GM21526 (cell line): ENCODE data around the gene PLPP2.

Source experiments
- ATAC-seq: cut with Tn5 transposase; IDR thresholded peaks from one replicate; pipeline ENCODE4 v1.9.1; 2021; ENCODE audit warnings: moderate library complexity; ENCODE audit not compliant: unreplicated experiment, low FRiP score

Gene PLPP2

DNA sequence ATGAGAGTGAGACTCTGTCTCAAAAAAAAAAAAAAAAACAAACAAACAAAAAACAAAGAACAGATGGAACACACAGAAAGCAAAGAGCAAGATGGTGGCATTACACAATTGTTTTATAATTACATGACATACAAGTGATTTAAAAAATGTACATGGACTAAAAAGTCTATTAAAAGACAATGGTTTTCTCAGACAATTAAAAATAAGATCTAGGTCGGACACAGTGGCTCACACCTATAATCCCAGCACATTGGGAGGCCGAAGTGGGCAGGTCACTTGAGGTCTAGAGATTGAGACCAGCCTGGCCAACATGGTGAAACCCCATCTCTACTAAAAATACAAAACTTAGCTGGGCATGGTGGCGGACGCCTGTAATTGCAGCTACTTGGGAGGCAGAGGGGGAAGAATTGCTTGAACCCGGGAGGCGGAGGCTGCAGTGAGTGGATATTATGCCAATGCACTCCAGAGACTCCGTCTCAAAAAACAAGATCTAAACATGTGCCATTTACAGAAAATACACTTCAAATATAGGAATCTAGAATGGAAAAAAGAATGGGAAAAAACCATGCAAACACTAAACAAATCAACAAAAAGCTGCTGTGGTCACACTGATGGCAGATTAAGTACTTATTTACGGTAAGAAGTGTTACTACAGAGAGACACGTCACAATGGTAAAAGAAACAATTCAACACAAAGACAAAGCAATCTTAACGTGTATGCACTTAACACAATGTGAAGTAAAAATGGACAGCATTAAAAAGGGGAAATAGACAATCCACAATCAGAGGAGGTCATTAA lies 26.7 kb upstream of the PLPP2 start:
- ATAC-seq: no peak

DNA sequence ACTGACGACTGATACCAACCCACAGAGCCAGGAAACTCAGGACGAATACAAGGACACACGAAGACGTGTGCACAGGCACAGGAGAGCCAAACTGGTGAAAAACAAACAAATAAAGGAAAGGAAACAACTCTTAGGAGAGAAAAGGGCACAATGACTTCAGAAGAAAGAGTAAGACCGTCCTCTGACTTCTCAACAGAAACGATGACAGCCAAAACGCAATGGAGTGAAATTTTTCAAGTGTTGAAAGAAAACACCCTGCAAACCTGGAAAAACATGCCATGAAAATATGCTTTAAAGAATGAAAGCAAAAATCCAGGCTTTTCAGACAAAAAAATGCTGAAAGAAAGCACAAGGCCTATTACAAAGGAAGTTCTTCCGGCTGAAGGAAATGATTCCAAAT lies 24.6 kb upstream of the PLPP2 start:
- ATAC-seq: no peak

DNA sequence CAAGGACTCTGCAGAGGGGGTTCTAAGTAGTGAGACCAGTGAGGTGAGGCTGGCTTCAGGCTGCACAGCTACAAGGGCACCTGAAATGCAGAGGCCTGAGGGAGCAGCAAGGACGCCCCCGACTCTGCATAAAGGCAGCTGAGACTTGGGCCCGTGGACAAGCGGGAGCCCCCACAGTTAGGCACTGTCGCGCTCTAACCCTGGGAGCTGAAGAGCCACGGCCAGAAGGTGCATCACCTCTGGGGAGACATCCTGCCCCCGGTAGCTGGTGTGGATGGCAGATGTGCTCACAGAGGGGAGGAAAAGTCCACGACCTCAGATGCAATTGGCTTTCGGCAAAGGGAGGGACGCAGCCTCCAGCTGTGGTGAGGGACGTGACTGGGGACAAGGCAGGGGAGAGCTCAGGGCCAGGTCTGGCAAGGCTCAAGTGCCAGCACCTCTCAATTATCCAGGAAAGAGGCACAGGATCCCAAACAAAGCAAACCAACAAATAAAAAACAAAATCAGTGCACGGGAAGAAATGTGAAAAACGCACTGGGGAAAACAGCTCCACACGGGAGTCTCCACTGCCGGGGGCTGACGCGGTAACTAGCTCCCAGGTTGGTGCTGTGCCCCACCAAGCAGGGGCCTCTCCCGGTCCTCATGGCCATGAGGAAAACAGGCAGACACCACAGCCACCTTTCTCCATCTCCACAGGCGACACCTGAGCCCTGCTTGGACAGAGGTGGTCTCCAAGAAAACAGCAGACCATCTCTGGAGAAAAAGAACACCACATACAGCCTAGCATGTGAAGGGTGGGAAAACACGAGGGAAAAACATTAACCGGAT lies 23.0 kb upstream of the PLPP2 start:
- no peak for ATAC-seq

DNA sequence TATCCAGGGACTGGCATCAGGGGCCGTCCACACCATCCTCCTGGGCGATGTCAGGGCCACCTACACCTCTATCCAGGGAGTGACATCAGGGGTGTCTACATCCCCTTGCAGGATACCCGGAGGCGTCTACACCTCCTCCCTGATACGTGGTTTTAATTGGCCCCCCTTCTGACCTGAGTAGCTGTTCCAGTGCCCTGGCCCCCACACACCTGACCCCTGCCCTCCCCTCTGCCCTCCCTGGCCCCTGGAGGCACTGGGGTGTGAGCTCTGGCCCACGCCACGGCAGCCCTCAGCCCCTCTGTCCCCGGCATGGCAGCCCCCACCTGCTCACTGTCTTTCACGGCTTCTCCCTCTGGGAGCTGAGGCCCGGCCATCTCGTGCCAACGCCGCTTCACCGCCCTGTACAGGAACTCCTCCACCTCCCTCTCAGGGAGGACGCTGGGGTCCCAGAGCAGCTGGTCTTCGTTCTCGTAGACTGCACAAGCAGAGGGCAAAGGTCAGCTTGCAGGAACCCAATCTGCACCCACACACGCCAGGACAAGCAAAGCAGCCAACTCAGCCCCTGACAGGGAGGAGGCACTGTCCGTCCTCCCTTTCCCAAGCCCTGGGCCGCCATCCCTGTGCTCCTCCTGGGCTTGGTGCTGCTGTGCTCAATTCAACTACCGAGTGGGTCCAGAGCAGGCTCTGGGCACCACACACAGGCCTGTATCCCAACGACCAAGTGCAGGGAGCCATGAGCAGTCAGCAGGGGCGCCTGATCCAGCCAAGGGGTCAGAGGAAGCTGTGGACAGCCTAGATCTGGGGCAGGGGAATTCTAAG lies 22.2 kb upstream of the PLPP2 start:
- ATAC-seq: no peak

DNA sequence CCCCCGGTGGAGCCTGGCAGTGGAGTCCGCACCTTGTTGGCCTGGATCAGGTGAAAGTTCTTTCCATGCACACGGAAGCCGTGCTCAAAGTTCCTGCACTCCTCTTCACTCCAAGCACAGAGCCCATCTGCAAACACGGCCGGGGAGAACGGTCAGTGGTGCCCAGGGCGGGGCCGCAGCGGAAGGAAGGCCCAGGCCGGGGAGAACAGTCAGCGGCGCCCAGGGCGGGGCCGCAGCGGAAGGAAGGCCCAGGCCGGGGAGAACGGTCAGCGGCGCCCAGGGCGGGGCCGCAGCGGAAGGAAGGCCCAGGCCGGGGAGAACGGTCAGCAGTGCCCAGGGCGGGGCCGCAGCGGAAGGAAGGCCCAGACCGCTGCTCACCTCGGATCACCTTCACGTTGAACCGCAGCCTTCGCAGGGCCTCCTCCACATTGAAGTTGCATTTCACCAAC lies 20.6 kb upstream of the PLPP2 start:
- ATAC-seq: no peak

DNA sequence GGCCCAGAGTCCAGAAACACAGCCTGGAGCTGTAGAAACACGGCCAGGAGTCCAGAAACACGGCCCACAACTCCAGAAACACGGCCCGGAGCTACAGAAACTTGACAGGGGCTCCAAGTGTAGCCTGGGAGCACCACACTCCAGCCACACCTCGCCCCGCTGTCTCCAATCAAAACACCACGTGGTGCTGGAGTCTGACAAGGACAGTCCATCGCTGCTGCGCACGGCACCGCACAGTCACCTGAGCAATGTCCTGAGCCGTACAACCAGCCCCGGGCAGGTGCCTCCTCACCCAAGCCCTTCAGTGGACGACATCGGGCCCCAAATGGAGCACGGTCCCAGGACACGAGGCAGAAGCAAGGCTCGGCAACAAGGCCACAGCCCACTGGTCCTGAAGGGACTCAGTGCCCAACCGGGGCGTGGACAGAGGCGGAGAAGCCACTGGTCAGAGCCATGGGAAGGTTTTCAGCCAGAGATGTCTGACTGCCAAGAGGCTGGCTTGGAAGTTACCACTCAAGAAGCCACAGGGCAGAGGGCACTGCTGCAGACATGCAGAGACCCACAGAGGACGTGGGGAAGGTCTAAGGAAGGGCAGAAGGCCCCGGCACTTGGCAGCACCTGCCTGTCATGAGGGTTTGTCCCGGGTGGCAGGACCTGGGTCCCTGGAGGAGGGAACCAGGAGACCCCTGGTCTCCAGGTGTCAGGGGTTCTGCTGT lies 19.7 kb upstream of the PLPP2 start:
- no peak for ATAC-seq

DNA sequence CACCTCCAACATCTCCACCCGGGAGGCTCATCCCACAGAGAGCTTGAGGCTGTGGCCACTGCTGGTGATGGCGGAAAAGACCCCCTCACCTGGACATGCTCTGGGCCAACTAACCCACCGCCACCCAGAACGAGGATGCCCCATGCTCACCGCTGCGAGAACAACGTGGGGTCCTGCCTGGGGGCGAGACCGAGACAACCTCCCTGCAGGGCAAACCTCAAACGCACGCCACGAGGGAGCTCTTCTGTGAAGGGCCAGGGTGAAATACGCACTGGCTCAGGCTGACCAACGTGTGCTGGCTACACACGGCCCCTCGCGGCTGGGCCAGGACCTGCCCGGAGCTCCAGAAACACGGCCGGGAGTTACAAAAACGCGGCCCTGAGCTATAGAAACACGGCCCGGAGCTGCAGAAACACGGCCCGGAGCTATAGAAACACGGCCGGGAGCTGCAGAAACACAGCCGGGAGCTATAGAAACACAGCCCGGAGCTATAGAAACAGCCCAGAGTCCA lies 19.0 kb upstream of the PLPP2 start:
- ATAC-seq: no peak

DNA sequence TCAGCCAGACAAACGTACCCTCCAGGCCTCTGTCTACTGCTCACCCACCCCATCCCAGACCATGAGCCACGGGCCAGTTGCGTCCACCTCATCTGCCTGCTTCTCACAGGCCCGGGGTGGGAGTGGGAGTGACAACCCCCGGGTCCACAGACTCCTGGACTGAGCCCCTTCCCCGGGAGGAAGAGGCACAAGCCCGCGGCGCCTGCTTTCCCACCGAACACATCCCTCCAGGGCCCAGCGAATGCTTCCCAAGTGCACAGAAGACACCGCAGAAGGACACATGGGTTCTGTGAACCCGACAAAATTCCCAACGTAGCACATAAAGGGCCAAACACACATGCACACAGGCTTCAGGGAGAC lies 18.0 kb upstream of the PLPP2 start:
- ATAC-seq: no peak

DNA sequence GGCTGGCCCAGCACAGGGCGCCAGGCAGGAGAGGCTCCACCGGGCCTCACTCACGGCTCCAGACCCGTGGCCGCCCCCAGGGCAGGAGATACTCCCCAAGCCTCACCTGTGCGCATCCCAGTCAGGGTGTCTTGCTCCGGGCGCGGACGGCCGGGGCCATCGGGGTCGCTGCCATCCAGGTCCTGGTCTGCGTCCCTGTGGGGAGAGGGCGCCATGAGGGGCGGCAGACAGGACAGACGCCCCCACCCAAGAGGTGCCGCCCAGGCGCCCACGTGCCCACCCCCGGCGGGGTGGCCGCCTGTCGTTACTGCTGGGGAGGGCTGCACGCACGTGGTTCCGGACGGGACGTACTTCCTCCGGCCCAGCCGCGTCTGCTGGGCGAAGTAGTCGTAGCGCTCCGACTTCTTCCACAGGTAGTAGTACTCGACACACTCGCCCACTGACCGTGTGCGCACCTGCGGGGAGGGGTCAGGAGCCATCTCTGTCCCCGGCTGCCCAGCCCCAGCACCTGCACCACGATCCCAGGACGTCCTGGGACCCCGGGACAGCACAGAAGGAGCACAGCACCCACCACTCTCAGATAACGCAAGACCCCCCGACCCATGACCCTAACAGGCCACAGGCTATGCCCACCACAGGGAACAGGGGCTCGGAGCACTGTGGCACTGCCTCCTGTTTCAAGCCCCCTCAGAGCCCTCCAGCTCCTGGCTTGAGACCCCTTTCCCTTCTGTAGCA lies 17.4 kb upstream of the PLPP2 start:
- no peak for ATAC-seq

DNA sequence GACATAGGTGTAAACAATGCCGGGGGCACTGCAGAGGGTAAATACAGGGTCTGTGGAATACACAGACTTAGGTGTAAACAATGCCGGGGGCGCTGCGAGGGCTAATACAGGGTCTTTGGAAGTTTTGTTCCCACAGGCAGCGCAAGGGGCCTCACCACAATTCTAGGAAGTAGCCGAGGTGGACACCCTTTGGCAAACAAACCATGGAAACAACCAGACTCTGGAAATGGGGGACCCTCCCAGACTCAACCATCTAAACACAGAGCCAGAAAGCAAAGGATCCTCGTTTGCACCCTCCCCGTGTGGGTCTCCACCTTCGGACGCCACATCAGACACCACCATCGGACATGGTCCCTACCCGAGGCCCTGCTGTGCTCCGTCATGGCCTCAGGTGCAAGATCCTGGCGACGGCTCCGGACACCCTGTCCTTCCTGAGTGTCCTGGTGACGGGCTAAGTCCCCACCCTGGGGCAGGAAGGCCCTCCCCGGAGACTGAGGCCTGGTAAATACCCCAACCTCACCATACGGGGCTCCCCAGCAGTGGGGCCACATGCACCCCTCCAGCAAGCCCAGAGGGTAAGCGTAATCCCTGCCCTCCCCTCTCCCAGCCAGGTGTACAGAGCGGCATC lies 16.7 kb upstream of the PLPP2 start:
- no peak for ATAC-seq

DNA sequence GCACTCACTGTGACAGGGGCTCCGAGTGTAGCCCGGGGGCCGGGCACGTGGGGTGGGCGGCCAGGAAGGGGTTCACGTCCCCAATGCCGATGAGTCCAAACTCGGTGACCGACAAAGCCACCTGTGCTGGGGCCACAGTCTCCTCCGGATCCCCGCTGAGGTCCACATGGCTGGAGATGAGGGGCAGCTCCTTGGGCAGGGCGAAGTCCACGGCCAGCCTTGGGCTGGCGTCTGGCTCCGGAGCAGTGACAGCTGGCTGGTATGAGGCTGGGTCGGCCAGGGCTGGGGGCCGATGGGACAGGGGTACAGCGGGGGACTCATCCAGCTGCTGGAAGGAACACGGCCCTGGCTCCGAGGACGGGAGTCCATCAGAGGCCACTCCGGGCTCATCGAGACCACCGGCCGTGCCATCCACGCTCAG lies 15.9 kb upstream of the PLPP2 start:
- no peak for ATAC-seq

DNA sequence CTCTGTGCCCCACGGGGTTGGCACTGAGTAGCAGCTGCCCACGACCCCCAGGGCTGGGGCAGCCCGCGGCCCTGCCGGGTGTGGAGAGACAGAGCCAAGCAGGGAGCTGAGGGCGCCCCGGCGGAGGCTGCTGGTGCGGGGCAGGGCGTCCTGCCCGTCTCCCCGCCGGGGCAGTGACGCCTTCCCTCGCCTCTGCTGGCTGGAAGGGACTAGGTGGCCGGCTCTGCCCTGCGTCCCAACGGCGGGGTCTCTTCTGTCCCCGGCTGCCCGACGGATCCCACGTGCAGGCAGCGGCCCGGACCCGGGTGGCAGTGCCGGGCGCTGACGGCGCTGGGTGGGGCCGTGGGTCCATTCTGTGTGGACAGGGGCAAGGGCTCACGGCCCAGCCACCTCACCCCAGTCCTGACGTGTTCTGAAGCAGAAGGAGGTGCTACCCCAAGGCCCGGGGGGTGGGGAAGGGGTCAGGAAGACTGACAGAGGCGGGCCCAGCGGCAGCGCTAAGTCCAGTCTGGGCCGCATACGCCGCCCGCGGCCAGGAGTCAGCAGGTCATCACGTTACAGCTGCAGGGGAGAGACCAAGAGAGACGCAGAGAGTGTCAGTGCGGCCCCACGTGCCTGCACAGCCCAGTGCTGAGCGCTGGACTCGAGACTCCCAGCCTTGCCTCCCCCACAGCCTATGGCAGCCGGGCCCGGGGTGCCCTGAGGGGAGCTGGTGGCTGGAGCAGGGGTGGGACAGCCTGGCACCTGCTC lies 15.1 kb upstream of the PLPP2 start:
- no peak for ATAC-seq

DNA sequence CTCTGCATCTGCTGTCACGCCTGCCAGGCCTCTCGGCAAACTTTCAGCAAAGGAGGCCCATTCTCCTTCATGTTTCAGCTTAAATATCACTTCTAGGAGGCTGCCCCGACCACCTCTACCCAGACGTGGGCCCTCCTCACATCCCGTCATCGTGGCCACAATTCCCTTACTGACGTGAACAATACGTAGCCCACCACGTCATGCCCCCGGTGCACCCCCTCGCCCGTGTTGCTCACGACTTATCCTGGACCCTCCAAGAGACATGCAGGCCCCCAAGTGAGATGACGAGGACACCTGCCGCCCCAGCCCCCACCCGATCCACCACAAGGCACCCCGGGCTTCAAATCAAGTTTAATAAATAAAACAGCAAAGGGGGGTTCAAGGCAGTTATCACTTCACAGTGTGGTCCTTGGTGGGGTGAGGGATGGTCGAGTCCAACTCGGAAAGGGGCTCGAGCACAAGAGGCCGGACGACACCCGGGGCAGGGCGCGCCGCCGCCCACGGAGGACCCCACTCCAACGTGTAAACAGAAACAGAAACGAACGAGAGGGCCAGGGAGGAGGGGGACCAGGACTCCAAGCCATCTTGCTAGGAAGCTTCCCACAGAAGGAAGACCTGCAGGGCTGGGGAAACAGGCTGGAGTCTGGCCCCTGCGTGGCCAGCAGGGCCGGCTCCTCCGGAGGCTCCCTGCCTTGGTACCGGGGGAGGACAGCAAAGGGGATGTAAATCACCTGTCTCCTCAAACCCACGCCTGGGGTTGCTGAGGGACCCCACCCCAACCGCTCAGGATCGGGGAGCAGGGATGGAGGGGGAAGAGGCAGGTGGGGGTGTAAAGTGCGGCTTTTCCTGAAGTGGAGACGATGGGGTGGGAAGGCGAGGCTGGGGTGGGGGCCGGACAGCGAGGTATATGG lies 14.3 kb upstream of the PLPP2 start:
- no peak for ATAC-seq

DNA sequence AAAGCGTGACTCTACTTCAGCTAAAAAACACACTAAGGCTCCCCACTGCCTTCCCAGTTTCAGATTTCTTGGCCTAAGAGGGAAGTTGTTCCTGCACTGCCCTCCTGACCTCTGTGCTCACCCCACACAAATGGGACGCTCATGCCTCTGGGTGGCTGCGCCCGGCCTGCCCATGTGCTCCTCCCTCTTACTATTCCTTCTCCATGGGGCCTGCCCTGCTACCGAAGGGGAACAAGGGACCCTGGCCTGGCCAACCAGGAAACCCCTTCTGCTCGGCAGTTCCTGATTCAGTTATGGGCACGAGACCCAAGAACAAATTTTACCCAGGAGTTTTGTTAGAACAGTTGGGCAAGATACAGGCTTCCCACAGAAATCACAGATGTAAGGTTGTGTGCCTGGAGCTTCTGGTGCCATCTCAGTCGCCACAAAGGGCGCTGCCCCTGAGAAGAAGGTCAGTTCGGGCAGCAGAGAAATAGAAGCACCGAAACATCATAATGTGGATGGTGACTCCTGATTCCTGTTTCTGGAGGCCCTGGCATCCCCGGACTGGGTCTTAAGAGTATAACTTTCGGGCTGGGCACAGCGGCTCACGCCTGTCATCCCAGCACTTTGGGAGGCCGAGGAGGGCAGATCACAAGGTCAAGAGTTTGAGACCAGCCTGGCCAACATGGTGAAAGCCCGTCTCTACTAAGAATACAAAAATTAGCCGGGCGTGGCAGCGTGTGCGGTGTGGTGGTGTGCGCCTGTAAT lies 5.4 kb upstream of the PLPP2 start:
- ATAC-seq: no peak

DNA sequence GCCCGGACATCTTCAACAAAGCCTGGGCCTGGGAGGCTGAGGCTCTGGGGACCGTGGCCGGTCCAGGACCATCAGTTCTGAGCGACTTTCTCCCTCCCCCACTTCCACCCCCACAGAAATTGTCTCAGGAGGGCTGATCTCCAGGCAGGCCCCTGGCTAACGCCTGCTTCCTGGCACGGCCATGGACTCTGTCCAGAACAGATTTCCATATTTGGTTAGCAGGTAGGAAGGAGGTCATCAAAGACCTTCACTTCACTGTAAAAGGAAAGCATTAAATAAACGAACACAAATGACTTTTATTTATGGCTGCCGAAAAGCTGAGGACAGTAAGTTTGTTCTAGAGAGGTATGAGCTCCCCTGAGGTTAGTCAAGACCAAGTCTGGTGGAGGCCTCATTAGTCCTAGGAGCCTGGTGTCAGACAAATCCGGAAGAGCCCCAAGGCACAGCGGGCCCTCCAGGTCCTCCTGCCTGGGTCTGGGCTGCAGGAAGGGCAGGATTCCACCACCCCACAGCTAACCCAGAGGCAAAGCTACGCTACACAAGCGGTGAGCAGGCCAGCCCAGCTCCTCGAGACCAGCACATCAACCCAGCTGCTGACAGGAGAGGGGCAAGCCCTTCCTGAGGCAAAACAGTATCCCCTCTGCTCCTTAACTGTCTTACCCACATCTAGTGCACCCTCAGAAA lies 4.6 kb upstream of the PLPP2 start:
- ATAC-seq: no peak
